Activated T-helper 2 cell treated with anti-CD3 and anti-CD28 coated beads, Interferon-gamma antibody, Interleukin-2, Interleukin-4, amounts not matched to agents 10 μg/mL and 5 μg/mL and 100 μg/mL, durations not matched to agents 14 hours and 24 hours and 36 hours (primary cell): ENCODE measurements around the gene TECPR2. TPM values are rescaled to one million over a fixed set of nuclear protein-coding genes. Genes with fewer than 3 reads are reported as not detected.

Source experiments
- DNase-seq: peaks from one replicate; pipeline ENCODE4 v3.0.0; 2021; ENCODE audit warnings: low spot score
- H3K27ac Mint-ChIP-seq: one replicate; pipeline ENCODE4 v1.8.0; 2021; ENCODE audit warnings: mixed read lengths
- H3K27me3 Mint-ChIP-seq: one replicate; pipeline ENCODE4 v1.8.0; 2021; ENCODE audit warnings: low read depth, mixed read lengths
- H3K36me3 Mint-ChIP-seq: one replicate; pipeline ENCODE4 v1.8.0; 2021; ENCODE audit warnings: low read depth, mixed read lengths
- H3K4me1 Mint-ChIP-seq: one replicate; pipeline ENCODE4 v1.8.0; 2021; ENCODE audit warnings: low read depth, mixed read lengths
- H3K4me3 Mint-ChIP-seq: one replicate; pipeline ENCODE4 v1.8.0; 2021; ENCODE audit warnings: low read depth, mild to moderate bottlenecking, moderate library complexity, mixed read lengths
- H3K9me3 Mint-ChIP-seq: one replicate; pipeline ENCODE4 v1.8.0; 2021; ENCODE audit warnings: mixed read lengths
- intact Hi-C: fragments of 100-400 bp; cut with micrococcal nuclease; formaldehyde crosslinking; loops from one replicate; pipeline ENCODE4 v1.15.1; 2023
- total RNA-seq: library from RNA; stranded (reverse); gene quantifications from 2 replicates; pipeline ENCODE4 v1.2.3, GENCODE V29; 2022

Gene TECPR2
- total RNA-seq, 1 donor from 2014 or later, result 7.8 TPM

- no peaks in the 10 kb centered on the region for H3K9me3 Mint-ChIP-seq
- H3K27ac Mint-ChIP-seq, result no peak overlapping the region
- H3K36me3 Mint-ChIP-seq, result no peaks in the 10 kb centered on the region
- intact Hi-C loops, result no loop called here
- no peaks in the 10 kb centered on the region for H3K27me3 Mint-ChIP-seq
- no peak overlapping the region for H3K4me3 Mint-ChIP-seq
- no peaks in the 10 kb centered on the region for H3K4me1 Mint-ChIP-seq
- no peak for DNase-seq
These were observed 129.2 kb downstream of the TECPR2 start for GRCh38 chr14:102491786-102492530.

GRCh38 chr14:102492531-102492910, 129.8 kb downstream of the TECPR2 start:
- no peak for DNase-seq
- intact Hi-C loops, result no loop called here
- Mint-ChIP-seq H3K4me1 (no peaks in the 10 kb centered on the region), H3K4me3 (no peak overlapping the region), H3K27me3 (no peaks in the 10 kb centered on the region), H3K36me3 (no peaks in the 10 kb centered on the region), H3K9me3 (no peaks in the 10 kb centered on the region), H3K27ac (no peak overlapping the region)

- Mint-ChIP-seq H3K4me3 (no peak overlapping the region), H3K27ac (no peak overlapping the region), H3K9me3 (no peaks in the 10 kb centered on the region), H3K27me3 (no peaks in the 10 kb centered on the region), H3K4me1 (no peaks in the 10 kb centered on the region), H3K36me3 (no peaks in the 10 kb centered on the region)
- intact Hi-C loops, result no loop called here
- no peak for DNase-seq
These were observed 130.4 kb downstream of the TECPR2 start for GRCh38 chr14:102493096-102493495.

- H3K4me1 Mint-ChIP-seq, result no peaks in the 10 kb centered on the region
- intact Hi-C loops, result no loop called here
- no peaks in the 10 kb centered on the region for H3K36me3 Mint-ChIP-seq
- DNase-seq, result no peak
- no peak overlapping the region for H3K4me3 Mint-ChIP-seq
- no peaks in the 10 kb centered on the region for H3K27me3 Mint-ChIP-seq
- no peaks in the 10 kb centered on the region for H3K9me3 Mint-ChIP-seq
- no peak overlapping the region for H3K27ac Mint-ChIP-seq
These were observed 130.8 kb downstream of the TECPR2 start for GRCh38 chr14:102493585-102493984.

DNA sequence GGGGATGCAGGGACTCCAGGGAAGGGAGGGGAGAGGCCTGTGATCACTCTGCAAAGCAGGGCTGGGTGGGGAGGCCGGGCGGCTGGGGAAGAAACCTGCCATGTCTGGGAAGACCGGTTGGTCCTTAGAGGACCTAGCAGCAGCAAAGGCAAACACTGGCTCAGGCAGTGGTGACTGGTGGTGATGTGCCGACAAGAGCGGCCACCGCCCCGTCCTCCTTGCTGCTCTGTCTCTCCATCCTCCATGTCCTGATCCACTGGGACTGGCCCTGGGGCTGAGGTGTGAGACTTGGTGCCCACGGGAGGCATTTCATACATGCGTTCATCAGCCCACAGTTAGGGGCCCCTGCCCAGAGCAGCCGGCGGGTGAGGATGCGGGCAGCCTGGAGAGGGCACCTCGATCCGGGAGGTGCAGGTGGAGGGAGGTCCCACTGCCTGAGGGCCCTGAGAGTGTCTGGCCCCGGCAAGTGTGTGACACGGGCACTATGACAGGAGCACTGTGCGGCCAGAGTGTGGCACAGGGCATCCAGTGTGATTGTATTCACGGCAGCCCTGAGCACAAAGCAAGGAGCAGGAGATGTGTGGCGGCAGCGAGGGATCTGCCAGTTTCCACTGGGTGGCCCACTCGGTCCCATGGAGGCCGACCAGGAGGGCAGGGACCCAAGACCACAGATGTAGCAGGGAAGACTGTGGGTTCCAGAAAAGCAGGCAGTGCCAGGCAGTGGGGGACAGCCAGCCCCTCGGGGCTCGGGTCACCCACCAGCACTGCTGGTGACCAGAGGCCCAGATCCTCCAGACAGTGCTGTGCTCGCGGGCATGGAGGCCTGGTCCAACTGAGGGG, 133.0 kb downstream of the TECPR2 start:
- DNase-seq, result no peak
- Mint-ChIP-seq H3K27ac (no peak overlapping the region), H3K36me3 (no peaks in the 10 kb centered on the region), H3K4me1 (peaks cover 8% of the 10 kb centered on the region), H3K9me3 (no peaks in the 10 kb centered on the region), H3K27me3 (no peaks in the 10 kb centered on the region), H3K4me3 (no peak overlapping the region)
- intact Hi-C loops, result no loop called here

GRCh38 chr14:102496331-102496691, 133.6 kb downstream of the TECPR2 start:
- H3K4me1 Mint-ChIP-seq, result peaks cover 10% of the 10 kb centered on the region
- H3K27me3 Mint-ChIP-seq, result no peaks in the 10 kb centered on the region
- H3K27ac Mint-ChIP-seq, result no peak overlapping the region
- no peak overlapping the region for H3K4me3 Mint-ChIP-seq
- no peak for DNase-seq
- intact Hi-C loops, result no loop called here
- no peaks in the 10 kb centered on the region for H3K9me3 Mint-ChIP-seq
- H3K36me3 Mint-ChIP-seq, result no peaks in the 10 kb centered on the region

DNA sequence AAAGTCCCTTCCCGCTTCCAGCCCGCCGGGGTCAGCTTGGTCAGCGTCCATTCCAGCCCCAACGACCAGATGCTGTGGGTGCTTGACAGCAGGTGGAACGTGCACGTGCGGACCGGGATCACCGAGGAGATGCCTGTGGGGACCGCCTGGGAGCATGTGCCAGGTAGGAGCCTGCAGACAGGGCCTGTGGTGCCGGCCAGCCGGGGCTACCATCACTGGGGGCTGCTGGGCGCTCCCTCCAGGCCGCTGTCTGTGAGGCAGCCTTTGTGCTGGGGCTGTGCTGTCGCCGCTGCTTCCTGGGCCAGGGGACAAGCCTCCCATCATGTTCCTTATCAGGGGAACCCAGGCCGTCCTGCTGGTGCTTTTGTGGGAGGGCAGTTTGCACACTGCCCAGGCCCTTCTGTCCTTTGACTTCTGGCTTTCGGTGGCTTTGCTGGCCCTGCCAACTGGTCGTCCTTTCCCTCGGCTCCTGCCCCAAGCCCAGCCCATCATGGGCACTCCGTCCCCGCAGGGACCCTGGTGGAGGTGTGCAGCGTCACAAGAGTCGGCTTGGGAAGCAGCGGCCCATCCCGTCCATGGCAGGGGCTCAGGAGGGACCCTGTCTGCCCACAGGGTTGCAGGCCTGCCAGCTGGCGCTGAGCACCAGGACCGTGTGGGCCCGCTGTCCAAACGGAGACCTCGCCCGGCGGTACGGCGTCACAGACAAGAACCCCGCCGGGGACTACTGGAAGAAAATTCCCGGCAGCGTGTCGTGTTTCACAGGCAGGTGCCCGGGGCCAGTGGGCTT, 134.4 kb downstream of the TECPR2 start:
- Mint-ChIP-seq H3K27ac (no peak overlapping the region), H3K4me3 (no peak overlapping the region)

GRCh38 chr14:102497998-102498677, 135.4 kb downstream of the TECPR2 start:
- intact Hi-C loops, result no loop called here
- DNase-seq, result no peak
- peaks cover 10% of the 10 kb centered on the region for H3K4me1 Mint-ChIP-seq
- no peaks in the 10 kb centered on the region for H3K36me3 Mint-ChIP-seq
- no peaks in the 10 kb centered on the region for H3K27me3 Mint-ChIP-seq
- no peaks in the 10 kb centered on the region for H3K9me3 Mint-ChIP-seq
- H3K27ac Mint-ChIP-seq, result no peak overlapping the region
- H3K4me3 Mint-ChIP-seq, result no peak overlapping the region

More for the DNA sequence above, 134.4 kb downstream of the TECPR2 start:
- no peaks in the 10 kb centered on the region for H3K9me3 Mint-ChIP-seq
- no peaks in the 10 kb centered on the region for H3K27me3 Mint-ChIP-seq
- DNase-seq, result no peak
- peaks cover 10% of the 10 kb centered on the region for H3K4me1 Mint-ChIP-seq
- intact Hi-C loops, result no loop called here
- H3K36me3 Mint-ChIP-seq, result no peaks in the 10 kb centered on the region

GRCh38 chr14:102498678-102499265, 136.0 kb downstream of the TECPR2 start:
- no peaks in the 10 kb centered on the region for H3K27me3 Mint-ChIP-seq
- no peaks in the 10 kb centered on the region for H3K36me3 Mint-ChIP-seq
- H3K9me3 Mint-ChIP-seq, result no peaks in the 10 kb centered on the region
- H3K27ac Mint-ChIP-seq, result no peak overlapping the region
- peaks cover 10% of the 10 kb centered on the region for H3K4me1 Mint-ChIP-seq
- DNase-seq, result no peak
- intact Hi-C loops, result no loop called here
- H3K4me3 Mint-ChIP-seq, result no peak overlapping the region

DNA sequence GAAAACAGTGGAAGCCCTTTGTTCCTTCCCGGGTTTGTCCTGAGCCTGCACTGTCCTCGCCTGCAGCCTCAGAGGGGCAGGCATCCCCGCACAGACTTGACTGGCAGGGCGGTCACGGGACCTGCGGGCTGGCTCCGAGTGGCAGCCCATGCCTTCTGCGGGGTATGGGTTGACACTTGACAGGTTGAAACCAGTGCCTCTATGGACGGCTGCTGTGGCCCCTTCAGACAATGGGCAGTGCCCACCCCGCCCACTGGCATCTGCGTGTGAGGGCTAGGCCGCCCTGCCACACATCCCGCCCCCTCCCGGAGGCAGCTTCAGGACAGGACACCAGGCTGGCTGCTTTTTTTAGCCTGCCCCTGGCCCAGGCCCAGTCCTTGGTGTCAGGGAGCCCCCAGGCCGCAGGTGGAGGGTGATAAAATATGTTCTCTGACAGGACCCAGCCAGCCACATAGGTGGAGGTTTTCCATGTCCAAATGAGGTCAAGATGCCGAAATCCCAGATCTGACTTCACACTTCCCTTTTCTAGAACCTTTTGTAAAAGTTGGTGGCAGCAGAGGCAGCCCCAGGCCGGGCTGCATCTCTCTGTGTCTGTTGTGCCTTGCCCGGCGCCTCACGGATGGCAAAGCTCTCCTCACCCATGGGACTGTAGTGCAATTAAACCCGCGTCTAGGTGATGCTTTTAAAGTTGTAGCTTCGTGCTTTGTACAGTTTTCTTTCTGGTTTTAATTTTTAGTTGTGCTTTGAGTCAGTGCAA, 136.8 kb downstream of the TECPR2 start:
- intact Hi-C loops, result no loop called here
- no peak overlapping the region for H3K27ac Mint-ChIP-seq
- H3K27me3 Mint-ChIP-seq, result no peaks in the 10 kb centered on the region

DNA sequence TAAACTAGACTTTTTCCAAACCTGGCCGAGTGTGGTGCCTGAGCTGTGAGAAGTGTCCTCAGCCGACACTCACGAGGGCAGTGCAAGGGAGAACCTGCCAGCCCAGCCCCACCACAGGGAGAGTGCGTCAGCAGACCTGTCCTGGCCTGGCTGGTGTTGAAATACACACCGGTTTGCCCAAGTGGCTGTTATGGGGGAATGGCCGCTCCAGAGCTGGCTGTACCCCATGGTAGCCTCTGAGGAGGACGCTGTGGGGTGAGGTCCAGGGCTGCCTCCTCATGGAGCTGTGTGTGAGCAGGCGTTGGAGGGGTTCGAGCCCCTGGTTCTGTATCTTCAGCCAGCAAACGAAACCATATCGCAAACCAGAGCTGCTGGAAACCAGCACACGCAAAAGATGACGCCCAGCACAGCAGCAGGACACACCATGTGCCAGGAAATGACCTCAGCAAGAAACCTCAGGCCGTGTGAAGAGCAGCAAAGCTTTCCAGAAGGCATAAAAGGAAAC, 137.5 kb downstream of the TECPR2 start:
- H3K27ac Mint-ChIP-seq, result peak overlapping the region; percentile 33
- DNase-seq, result no peak
- H3K36me3 Mint-ChIP-seq, result no peaks in the 10 kb centered on the region
- no peaks in the 10 kb centered on the region for H3K9me3 Mint-ChIP-seq
- H3K27me3 Mint-ChIP-seq, result no peaks in the 10 kb centered on the region
- H3K4me3 Mint-ChIP-seq, result no peak overlapping the region
- intact Hi-C loops, result no loop called here
- peaks cover 10% of the 10 kb centered on the region for H3K4me1 Mint-ChIP-seq

More for the DNA sequence above, 136.8 kb downstream of the TECPR2 start:
- H3K9me3 Mint-ChIP-seq, result no peaks in the 10 kb centered on the region
- no peak for DNase-seq
- no peak overlapping the region for H3K4me3 Mint-ChIP-seq
- H3K4me1 Mint-ChIP-seq, result peaks cover 10% of the 10 kb centered on the region
- H3K36me3 Mint-ChIP-seq, result no peaks in the 10 kb centered on the region
